GM18505 (cell line): Measurements from ENCODE around the gene AK1.
"Not testable (repeated sequence)": the region's sequence is repeated elsewhere in the genome, so short reads cannot be mapped to it uniquely, and the experiment has no call there.

ENCODE experiments used
- ATAC-seq: cut with Tn5 transposase; IDR thresholded peaks from one replicate; pipeline ENCODE4 v1.9.1; 2021; ENCODE audit not compliant: unreplicated experiment
- POLR2A ChIP-seq: IDR thresholded peaks from 4 replicates; pipeline ENCODE4 v1.6.1; 2011; ENCODE audit warnings: borderline replicate concordance; ENCODE audit not compliant: insufficient read depth, insufficient read length; ENCODE audit errors: extremely low read depth

AK1 gene

GRCh38 chr9:127885508-127886281, 8.2 kb upstream of the AK1 start:
- no peak for ATAC-seq
- TF ChIP-seq POLR2A, result no peak

- TF ChIP-seq POLR2A, result no peak
- no peak for ATAC-seq
Observed at GRCh38 chr9:127884976-127885490, 7.6 kb upstream of the AK1 start.

- TF ChIP-seq POLR2A, result no peak
- ATAC-seq, result no peak
Observed at GRCh38 chr9:127884427-127884911, 7.0 kb upstream of the AK1 start.

DNA sequence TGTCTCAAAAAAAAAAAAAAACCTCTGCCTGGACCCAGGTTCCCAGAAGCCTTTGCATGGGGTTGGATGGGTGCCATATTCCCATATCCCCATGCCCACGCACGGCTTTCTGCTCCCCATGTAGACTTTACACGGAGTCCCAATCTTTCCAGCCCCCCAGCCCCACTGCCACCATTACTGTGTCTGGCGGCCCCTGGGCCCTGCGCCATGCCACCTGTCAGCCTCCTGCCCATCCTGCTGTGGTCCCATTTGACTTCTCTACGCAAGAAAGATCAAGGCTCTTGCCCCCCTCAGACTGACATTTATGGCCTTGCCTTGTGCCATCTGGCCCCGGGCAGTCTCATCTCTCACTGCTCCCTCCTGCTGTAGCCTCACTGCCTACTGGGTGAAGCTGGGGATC, 6.5 kb upstream of the AK1 start:
- TF ChIP-seq POLR2A, result no peak
- ATAC-seq, result no peak

GRCh38 chr9:127881715-127882114, 4.2 kb upstream of the AK1 start:
- not testable (repeated sequence) for ATAC-seq

- no peak for ATAC-seq
- no peak for TF ChIP-seq POLR2A
Observed at GRCh38 chr9:127880143-127880542, 2.7 kb upstream of the AK1 start.

DNA sequence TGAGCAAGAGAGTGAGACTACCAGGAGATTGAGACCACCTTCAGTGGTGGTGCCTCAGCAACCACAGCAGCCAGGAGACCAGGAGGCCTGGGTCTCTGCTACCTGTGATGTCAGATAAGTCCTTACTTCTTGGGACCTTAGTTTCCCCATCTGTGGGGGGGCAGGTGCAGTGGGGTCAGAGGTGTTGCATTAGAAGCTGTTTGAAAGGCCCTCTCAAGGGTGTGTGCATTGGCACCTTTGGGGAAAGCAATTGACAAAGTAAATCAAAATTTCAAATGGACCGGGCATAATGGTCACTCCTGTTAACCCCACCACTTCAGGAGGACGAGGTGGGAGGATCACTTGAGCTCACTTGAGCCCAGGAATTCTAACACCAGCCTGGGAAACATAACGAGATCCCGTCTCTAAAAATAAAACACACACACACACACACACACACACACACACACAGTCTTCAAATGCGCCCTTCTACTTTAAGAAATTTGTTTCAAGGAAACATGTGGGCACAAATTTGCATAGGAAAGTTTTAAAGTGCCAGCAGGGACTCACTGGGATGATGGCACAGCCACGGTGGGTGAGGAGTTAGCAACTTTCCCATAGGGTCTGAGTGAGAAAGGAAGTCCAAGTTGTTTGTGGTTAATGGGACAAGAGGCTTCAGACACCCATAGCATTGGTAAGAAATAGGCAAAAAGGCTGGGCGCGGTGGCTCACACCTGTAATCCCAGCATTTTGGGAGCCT, 1.3 kb upstream of the AK1 start:
- no peak for ATAC-seq
- no peak for TF ChIP-seq POLR2A

DNA sequence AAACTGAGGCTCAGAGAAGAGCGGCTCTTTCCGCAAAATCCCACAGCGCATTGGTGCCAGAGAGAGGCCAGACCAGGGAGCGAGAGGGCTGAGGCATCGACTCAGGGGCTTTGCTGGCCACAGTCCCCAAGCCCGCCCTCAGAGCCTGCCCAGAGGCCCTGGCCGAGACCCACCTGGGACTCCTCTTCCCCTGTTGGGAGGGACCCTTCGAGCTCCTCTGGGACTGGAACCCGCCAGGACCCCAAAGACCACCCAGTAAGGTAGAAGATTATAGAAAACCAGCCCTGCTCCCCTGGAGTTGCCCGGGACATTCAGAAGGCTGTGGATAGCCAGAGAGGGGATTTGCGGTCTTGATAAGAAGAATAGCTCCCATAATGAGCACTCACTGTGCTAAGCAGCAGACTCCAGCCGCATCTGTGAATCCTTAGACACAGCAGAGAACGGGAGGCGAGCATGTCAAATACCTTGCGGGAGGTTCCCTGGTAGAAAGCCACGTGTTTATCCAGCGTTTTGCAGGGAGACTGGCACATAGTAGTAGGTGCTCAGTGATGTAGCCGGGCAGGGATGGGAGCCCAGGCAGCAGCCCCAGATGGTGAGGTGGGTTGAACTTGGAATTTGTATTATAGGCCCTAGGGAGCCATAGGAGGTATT, 651 bp upstream of the AK1 start:
- no peak for TF ChIP-seq POLR2A
- no peak for ATAC-seq

- TF ChIP-seq POLR2A, result no peak
- ATAC-seq, result no peak
Observed at GRCh38 chr9:127876764-127877562, 512 bp downstream of the AK1 start.

- TF ChIP-seq POLR2A, result no peak
- no peak for ATAC-seq
Observed at GRCh38 chr9:127876026-127876763, 1.3 kb downstream of the AK1 start.

- no peak for TF ChIP-seq POLR2A
- ATAC-seq, result no peak
Observed at GRCh38 chr9:127875306-127875966, 2.0 kb downstream of the AK1 start.

GRCh38 chr9:127874301-127875221, 2.9 kb downstream of the AK1 start:
- no peak for ATAC-seq
- no peak for TF ChIP-seq POLR2A
